Measurements from ENCODE around the gene HOXA5. TPM values are rescaled to one million over a fixed set of nuclear protein-coding genes. Genes with fewer than 3 reads are reported as not detected.
A peak's percentile ranks its signal among the peaks of the same experiment; 100 is the strongest.

The HOXA5 gene
- total and polyA plus RNA-seq, 2 of the 8 experiments (the other 6 are each of a cell fraction or from before 2014, with no cell fraction given): not detected

DNA sequence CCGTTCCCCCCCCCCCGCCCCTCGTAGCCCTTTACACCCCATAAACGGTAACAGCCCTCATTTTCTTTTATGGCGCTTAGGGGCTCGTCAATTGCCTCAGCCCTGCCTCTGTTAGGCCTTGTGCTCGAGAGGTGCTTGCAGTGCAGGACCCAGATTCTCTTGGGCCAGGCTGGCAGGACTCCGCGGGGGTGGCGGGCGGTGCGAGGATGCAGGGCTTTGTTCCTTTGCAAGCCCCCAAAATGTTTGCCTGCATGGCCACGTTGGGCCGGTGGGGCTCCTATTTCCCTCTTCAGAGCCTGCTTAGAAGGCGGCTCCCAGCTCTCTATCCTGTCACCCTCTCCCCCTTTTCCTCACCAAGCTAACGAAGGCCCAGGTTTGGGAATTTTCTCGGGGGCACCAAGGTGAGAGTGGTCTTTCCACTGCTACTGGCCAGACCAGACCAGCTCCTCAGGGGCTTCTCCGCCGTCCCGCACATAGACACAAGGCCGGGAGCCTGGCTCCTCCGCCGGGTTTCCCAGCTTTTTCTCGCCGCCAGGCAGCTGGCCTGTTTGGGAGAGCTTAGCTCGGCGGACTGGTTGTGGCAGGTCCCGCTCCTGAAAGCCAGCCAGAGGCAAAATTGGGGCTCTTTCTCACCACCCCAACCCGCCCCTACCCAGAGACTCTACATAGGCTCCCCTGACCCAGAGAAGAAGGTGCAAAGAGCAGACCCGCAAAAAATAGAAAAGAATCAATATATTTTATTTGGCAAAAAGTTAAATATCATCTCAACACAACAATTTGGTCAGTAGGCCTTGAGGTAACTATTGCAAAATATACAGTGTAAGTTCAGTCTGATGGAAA is 18.5 kb upstream of the HOXA5 start:
- Histone ChIP-seq H3K14ac (ENCODE audit: insufficient read length) (no peak overlapping the region), H2AK5ac (ENCODE audit: low read depth, low read length) (no peak overlapping the region), H3K18ac (ENCODE audit: extremely low read depth, low read length) (no peak overlapping the region), H3K56ac (replicated peaks; ENCODE audit: insufficient read length, low read depth, low read length) (no peak overlapping the region), H3K27me3 (replicated peaks in 1 of 4; ENCODE audit: control insufficient read depth in 3 of 4, extremely low read depth in 1 of 4, insufficient read depth in 3 of 4, low read length in 3 of 4) (peaks cover 98 to 100% (median 99%) of the 10 kb centered on the region in 4 experiments), H4K20me1 (replicated peaks in 1 of 2; ENCODE audit: control insufficient read depth in 1 of 2, insufficient read depth in 2 of 2, low read length in 2 of 2) (peaks cover 18 to 31% of the 10 kb centered on the region in 2 experiments), H3K79me1 (ENCODE audit: low read depth, low read length) (no peaks in the 10 kb centered on the region), H3K79me2 (ENCODE audit: control insufficient read depth in 1 of 2, insufficient read depth in 2 of 2, low read length in 2 of 2) (no peaks in the 10 kb centered on the region), H3K36me3 (ENCODE audit: control insufficient read depth in 2 of 4, insufficient read depth in 4 of 4, low read length in 3 of 4) (peaks cover 0 to 24% (median 0%) of the 10 kb centered on the region in 4 experiments; a peak in 1 of 8 replicates), H4K91ac (replicated peaks; ENCODE audit: insufficient read length, low read length) (no peak overlapping the region), H4K5ac (ENCODE audit: insufficient read length, low read depth, low read length) (no peak overlapping the region), H3K23ac (ENCODE audit: insufficient read length) (no peak overlapping the region), H3K27ac (ENCODE audit: low read depth, low read length) (no peak overlapping the region), H3K4ac (replicated peaks; ENCODE audit: insufficient read length, low read depth, low read length) (no peak overlapping the region), H4K8ac (ENCODE audit: extremely low read depth, insufficient read depth, low read length) (no peak overlapping the region), H3K4me3 (ENCODE audit: extremely low read depth in 1 of 4, insufficient read depth in 2 of 4, low read depth in 3 of 4, low read length in 4 of 4) (no peak overlapping the region), H3K9ac (replicated peaks in 1 of 4; ENCODE audit: extremely low read depth in 1 of 4, low read depth in 3 of 4, low read length in 3 of 4) (no peak overlapping the region), H2AFZ (ENCODE audit: low read length) (no peak overlapping the region), H2BK15ac (ENCODE audit: low read length) (no peak overlapping the region), H2BK12ac (ENCODE audit: low read depth, low read length) (no peak overlapping the region), H3K4me1 (replicated peaks in 1 of 4; ENCODE audit: control insufficient read depth in 3 of 4, insufficient read depth in 4 of 4, low read length in 3 of 4) (no peaks in the 10 kb centered on the region; a peak in 4 of 7 replicates), H3K9me3 (ENCODE audit: insufficient read depth in 2 of 2, low read depth in 1 of 2, low read length in 1 of 2) (peaks cover 0 to 6% of the 10 kb centered on the region in 2 experiments; a peak in 1 of 4 replicates), H2BK5ac (ENCODE audit: low read depth, low read length) (no peak overlapping the region), H3K23me2 (ENCODE audit: low read depth, low read length) (no peaks in the 10 kb centered on the region), H3K4me2 (ENCODE audit: insufficient read depth in 1 of 2, low read depth in 2 of 2, low read length in 2 of 2) (no peak overlapping the region), H2BK120ac (replicated peaks; ENCODE audit: low read depth, low read length) (no peak overlapping the region), H2BK20ac (ENCODE audit: low read length) (no peak overlapping the region)
- no peak for TF ChIP-seq BACH1 (IDR thresholded peaks at IDR 0.05; ENCODE audit: low read length)
- peak; percentile 93 for TF ChIP-seq RNF2 (IDR thresholded peaks at IDR 0.05; ENCODE audit: borderline replicate concordance, low read depth, low read length, missing control alignments, poor library complexity, severe bottlenecking)
- TF ChIP-seq RBBP5 (IDR thresholded peaks at IDR 0.05; ENCODE audit: borderline replicate concordance, low read depth, low read length): no peak
- peak; percentile 82 for TF ChIP-seq EZH2 (IDR thresholded peaks at IDR 0.05; ENCODE audit: low read depth, low read length, severe bottlenecking)
- peak; percentile 47 for TF ChIP-seq SUZ12 (IDR thresholded peaks at IDR 0.05; ENCODE audit: low read length)
- peak in 1 of 2 experiments; percentile 57 for DNase-seq (ENCODE audit: low read depth in 1 of 2, low spot score in 2 of 2)
- CTCF ChIA-PET (ENCODE audit: partially characterized antibody): interaction anchor here (0.7 to 4.4 kb wide), 18 partner anchors 12 to 792 kb away, joined by 3 to 80 read pairs (median 5); partner anchors contain the start of genes HOXA3, HOXA5 and HOXA6
- FAIRE-seq: no peak
- 24% methylated on average over 26 of the region's 30 CpGs; no CpG with 5 or more reads in 1 of the 2 experiments for WGBS, 2 experiments (ENCODE audit: extremely low coverage in 1 of 2, insufficient coverage in 1 of 2, insufficient read length in 1 of 2, insufficient replicate concordance in 2 of 2, low coverage in 1 of 2, low lambda C conversion rate in 2 of 2, missing lambda C conversion rate in 1 of 2)
- POLR2A ChIA-PET (ENCODE audit: partially characterized antibody): no interaction called here
